Measurements from ENCODE around the gene SLBP. TPM values are rescaled to one million over a fixed set of nuclear protein-coding genes. Genes with fewer than 3 reads are reported as not detected.

The SLBP gene
- total RNA-seq, 2 experiments from 2014 or later: 115 to 117 TPM

- ChIA-PET POLR2A (no interaction called here), CTCF (no interaction called here)
- H3K36me3 Mint-ChIP-seq (ENCODE audit: low read depth): no peaks in the 10 kb centered on the region
- H3K4me3 Mint-ChIP-seq: no peak overlapping the region
- ATAC-seq (no peak), DNase-seq (no peak)
- no peaks in the 10 kb centered on the region for H3K9me3 Mint-ChIP-seq
- TF ChIP-seq, protein P1, sequence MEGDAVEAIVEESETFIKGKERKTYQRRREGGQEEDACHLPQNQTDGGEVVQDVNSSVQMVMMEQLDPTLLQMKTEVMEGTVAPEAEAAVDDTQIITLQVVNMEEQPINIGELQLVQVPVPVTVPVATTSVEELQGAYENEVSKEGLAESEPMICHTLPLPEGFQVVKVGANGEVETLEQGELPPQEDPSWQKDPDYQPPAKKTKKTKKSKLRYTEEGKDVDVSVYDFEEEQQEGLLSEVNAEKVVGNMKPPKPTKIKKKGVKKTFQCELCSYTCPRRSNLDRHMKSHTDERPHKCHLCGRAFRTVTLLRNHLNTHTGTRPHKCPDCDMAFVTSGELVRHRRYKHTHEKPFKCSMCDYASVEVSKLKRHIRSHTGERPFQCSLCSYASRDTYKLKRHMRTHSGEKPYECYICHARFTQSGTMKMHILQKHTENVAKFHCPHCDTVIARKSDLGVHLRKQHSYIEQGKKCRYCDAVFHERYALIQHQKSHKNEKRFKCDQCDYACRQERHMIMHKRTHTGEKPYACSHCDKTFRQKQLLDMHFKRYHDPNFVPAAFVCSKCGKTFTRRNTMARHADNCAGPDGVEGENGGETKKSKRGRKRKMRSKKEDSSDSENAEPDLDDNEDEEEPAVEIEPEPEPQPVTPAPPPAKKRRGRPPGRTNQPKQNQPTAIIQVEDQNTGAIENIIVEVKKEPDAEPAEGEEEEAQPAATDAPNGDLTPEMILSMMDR (IDR thresholded peaks at IDR 0.05): no peak
- H3K27me3 Mint-ChIP-seq: no peaks in the 10 kb centered on the region
- H3K27ac Mint-ChIP-seq: no peak overlapping the region
- no peaks in the 10 kb centered on the region for H3K4me1 Mint-ChIP-seq (ENCODE audit: low read depth)
- intact Hi-C loops (cut with micrococcal nuclease): no loop called here
These were observed 56.4 kb downstream of the SLBP start for GRCh38 chr4:1655676-1656075.

- DNase-seq (no peak), ATAC-seq (no peak)
- ChIA-PET POLR2A (no interaction called here), CTCF (interaction anchor here (0.6 kb wide), 1 partner anchor 573 kb away, joined by 3 read pairs; no protein-coding TSS in a partner anchor)
- Mint-ChIP-seq H3K4me3 (no peak overlapping the region), H3K27ac (no peak overlapping the region), H3K4me1 (ENCODE audit: low read depth) (no peaks in the 10 kb centered on the region), H3K9me3 (no peaks in the 10 kb centered on the region), H3K27me3 (no peaks in the 10 kb centered on the region), H3K36me3 (ENCODE audit: low read depth) (peaks cover 2% of the 10 kb centered on the region)
- intact Hi-C loops (cut with micrococcal nuclease): no loop called here
- TF ChIP-seq, protein P1 (IDR thresholded peaks at IDR 0.05): no peak
These were observed 57.0 kb downstream of the SLBP start for GRCh38 chr4:1655081-1655480.

DNA sequence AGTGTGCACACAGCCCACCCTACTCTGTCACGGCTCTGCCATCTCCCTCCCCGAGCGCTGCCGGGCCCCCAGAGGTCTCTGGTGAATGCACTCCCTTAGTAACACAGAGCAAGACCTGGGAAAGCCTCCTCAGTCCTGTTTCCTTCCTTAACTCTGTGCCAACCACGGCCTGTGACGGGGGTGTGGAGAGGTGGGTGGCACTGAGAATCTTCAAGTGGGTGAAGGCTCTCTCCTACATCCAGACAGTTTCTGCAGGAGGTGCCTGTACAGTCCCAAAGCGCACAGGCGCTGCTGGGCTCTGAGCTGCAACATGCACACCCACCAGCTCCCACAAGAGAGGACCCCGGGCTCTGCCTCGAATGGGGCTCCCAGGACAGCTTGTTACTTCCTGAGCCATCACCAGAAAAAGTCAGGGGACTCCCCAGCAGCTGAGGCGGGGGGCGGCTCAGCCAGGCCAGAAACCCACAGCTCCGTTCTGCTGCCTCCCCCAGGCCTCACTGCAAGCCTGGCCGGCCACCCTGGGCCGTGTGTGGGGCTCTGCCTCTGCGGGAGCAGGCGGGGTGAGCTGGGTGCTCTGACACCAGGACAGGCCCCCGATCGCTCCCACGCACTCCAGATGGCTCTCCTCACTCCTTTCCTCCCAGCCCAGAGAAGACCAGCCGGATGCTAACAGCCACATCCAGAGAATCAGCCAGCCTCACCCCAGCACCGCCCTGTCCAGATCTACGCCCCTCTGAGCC lies 57.7 kb downstream of the SLBP start:
- H3K4me3 Mint-ChIP-seq: no peak overlapping the region
- ChIA-PET CTCF (interaction anchor here (0.6 kb wide), 1 partner anchor 573 kb away, joined by 3 read pairs; no protein-coding TSS in a partner anchor), POLR2A (no interaction called here)
- TF ChIP-seq, protein P1 (IDR thresholded peaks at IDR 0.05): no peak
- H3K27me3 Mint-ChIP-seq: no peaks in the 10 kb centered on the region
- DNase-seq: no peak
- no peaks in the 10 kb centered on the region for H3K4me1 Mint-ChIP-seq (ENCODE audit: low read depth)
- no peak overlapping the region for H3K27ac Mint-ChIP-seq
- peaks cover 2% of the 10 kb centered on the region for H3K36me3 Mint-ChIP-seq (ENCODE audit: low read depth)
- no peaks in the 10 kb centered on the region for H3K9me3 Mint-ChIP-seq
- no peak for ATAC-seq
- intact Hi-C loops (cut with micrococcal nuclease): no loop called here

GRCh38 chr4:1653776-1654175 lies 58.3 kb downstream of the SLBP start:
- intact Hi-C loops (cut with micrococcal nuclease): no loop called here
- CTCF ChIA-PET: no interaction called here

DNA sequence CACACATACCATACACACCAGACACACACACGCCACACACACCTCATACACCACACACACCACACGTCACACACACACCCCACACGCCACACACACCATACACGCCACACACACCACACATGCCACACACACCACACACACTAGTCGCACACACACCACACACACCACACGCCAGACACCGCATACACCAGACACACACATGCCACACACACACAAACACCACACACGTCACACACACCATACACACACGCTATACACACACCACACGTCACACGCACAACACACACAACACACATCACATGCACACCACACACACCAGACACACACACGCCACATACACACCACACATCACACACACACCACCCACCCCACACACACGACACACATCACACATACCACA lies 60.0 kb downstream of the SLBP start:
- Mint-ChIP-seq H3K9me3 (no peaks in the 10 kb centered on the region), H3K4me1 (ENCODE audit: low read depth) (peaks cover 3% of the 10 kb centered on the region), H3K36me3 (ENCODE audit: low read depth) (peaks cover 2% of the 10 kb centered on the region), H3K27ac (no peak overlapping the region), H3K27me3 (no peaks in the 10 kb centered on the region), H3K4me3 (no peak overlapping the region)
- intact Hi-C loops (cut with micrococcal nuclease): no loop called here
- TF ChIP-seq, protein P1 (IDR thresholded peaks at IDR 0.05): no peak
- ChIA-PET POLR2A (no interaction called here), CTCF (no interaction called here)
- no peak for ATAC-seq
- no peak for DNase-seq

More at GRCh38 chr4:1653776-1654175, 58.3 kb downstream of the SLBP start:
- no peak for ATAC-seq
- Mint-ChIP-seq H3K9me3 (no peaks in the 10 kb centered on the region), H3K27ac (no peak overlapping the region), H3K4me3 (no peak overlapping the region), H3K27me3 (no peaks in the 10 kb centered on the region), H3K4me1 (ENCODE audit: low read depth) (no peaks in the 10 kb centered on the region), H3K36me3 (ENCODE audit: low read depth) (peaks cover 2% of the 10 kb centered on the region)
- POLR2A ChIA-PET: no interaction called here
- TF ChIP-seq, protein P1 (IDR thresholded peaks at IDR 0.05): no peak
- DNase-seq: no peak

Measured in activated CD8-positive, alpha-beta T cell treated with anti-CD3 and anti-CD28 coated beads for 36 hours (primary cell).